ENCODE measurements around the gene TRIP10. TPM values are rescaled to one million over a fixed set of nuclear protein-coding genes. Genes with fewer than 3 reads are reported as not detected.

The TRIP10 gene
- total RNA-seq, 2 experiments from 2014 or later = 29.8 to 31.3 TPM

GRCh38 chr19:6730153-6730804, 9.2 kb upstream of the TRIP10 start:
- no peaks in the 10 kb centered on the region for H3K27me3 Mint-ChIP-seq
- H3K36me3 Mint-ChIP-seq = peaks cover 10% of the 10 kb centered on the region
- H3K4me3 Mint-ChIP-seq = no peak overlapping the region
- no peaks in the 10 kb centered on the region for H3K9me3 Mint-ChIP-seq
- no peak overlapping the region for H3K27ac Mint-ChIP-seq
- peaks cover 2% of the 10 kb centered on the region for H3K4me1 Mint-ChIP-seq
- DNase-seq = peak; percentile 56

DNA sequence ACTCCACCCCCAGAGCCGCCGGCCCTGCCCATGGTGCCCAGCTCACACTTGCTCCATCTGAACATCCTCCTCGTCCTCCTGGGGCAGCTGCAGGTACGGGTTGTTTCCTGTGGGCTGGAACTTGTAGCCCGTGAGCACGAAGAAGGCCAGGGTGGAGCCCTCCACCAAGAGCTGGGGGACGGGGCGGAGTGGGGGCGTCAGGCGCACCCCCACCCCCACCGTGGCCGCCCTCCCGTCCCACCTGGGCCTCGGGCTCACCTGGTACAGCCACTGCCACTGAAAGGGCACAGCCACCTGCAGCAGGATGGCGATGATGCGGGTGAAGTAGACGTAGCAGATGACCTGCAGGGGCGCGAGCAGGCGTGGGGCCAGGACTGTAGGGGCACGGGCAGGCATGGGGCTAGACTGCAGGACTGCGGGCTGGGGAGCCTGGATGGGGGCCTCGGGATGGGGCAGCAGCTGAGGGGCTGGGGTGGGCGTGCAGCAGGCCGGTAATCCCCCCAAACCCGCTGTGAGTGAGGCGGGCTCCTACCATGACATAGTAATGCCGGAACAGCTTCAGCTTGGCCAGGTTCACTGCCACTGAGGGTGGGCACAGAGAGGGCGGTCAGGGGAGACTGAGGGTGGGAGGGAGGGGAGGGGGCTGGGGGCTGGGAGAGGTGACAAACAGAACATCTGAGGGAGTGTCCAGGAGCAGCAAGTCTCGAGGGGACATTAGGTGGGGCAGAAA, 8.4 kb upstream of the TRIP10 start:
- no peak for DNase-seq
- Mint-ChIP-seq H3K36me3 (peaks cover 12% of the 10 kb centered on the region), H3K4me3 (no peak overlapping the region), H3K27ac (no peak overlapping the region), H3K27me3 (no peaks in the 10 kb centered on the region), H3K4me1 (peaks cover 8% of the 10 kb centered on the region), H3K9me3 (no peaks in the 10 kb centered on the region)

- Mint-ChIP-seq H3K27ac (peak overlapping the region; percentile 34), H3K9me3 (no peaks in the 10 kb centered on the region), H3K4me3 (no peak overlapping the region), H3K27me3 (no peaks in the 10 kb centered on the region), H3K36me3 (peaks cover 15% of the 10 kb centered on the region), H3K4me1 (peaks cover 10% of the 10 kb centered on the region)
- DNase-seq = no peak
Measured at GRCh38 chr19:6731822-6732221, 7.7 kb upstream of the TRIP10 start.

GRCh38 chr19:6732803-6733337, 6.6 kb upstream of the TRIP10 start:
- peaks cover 12% of the 10 kb centered on the region for H3K4me1 Mint-ChIP-seq
- H3K9me3 Mint-ChIP-seq = no peaks in the 10 kb centered on the region
- no peak overlapping the region for H3K4me3 Mint-ChIP-seq
- no peak for DNase-seq
- no peaks in the 10 kb centered on the region for H3K27me3 Mint-ChIP-seq
- H3K36me3 Mint-ChIP-seq = peaks cover 15% of the 10 kb centered on the region
- no peak overlapping the region for H3K27ac Mint-ChIP-seq

GRCh38 chr19:6733338-6734095, 6.0 kb upstream of the TRIP10 start:
- Mint-ChIP-seq H3K27ac (no peak overlapping the region), H3K27me3 (no peaks in the 10 kb centered on the region), H3K9me3 (no peaks in the 10 kb centered on the region), H3K4me3 (no peak overlapping the region), H3K4me1 (peaks cover 19% of the 10 kb centered on the region), H3K36me3 (peaks cover 15% of the 10 kb centered on the region)
- DNase-seq = no peak

- Mint-ChIP-seq H3K36me3 (peaks cover 15% of the 10 kb centered on the region), H3K4me3 (peak overlapping the region; percentile 18), H3K27me3 (no peaks in the 10 kb centered on the region)
Measured at GRCh38 chr19:6734096-6734696, 5.3 kb upstream of the TRIP10 start.

DNA sequence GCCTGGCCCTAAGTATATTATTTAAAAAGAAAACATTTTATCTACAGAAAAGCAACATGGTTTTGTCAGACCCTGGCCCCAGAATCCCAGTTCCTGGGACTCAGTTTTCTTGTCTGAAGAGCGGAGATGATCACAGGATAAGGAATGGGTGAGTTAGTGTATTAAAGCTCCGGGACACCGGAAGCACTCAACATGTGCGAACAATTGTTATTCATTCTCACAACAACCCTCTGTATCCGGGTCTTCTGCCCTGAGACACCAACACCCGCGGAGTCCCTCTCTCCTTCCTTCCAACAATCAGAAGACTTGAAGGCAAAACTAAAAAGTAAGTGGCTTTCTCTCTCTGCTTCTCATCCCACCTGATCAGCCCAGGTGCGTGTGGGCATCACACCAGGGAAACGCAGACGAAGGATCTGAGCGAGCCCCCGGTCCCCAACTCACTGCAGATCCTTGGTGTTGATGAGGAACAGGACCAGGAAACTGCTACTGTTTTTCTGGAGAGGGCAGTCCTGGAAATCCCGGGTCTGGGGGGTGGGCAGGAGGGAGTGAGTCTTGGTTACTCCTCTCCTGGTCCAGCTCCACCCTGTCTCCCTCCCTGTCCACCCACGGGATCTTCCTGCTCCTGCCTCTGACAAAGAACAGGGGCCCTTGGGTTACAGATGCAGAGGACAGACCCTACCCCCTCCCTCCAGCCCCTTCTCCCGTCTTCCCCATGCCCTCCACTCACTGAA, 4.1 kb upstream of the TRIP10 start:
- Mint-ChIP-seq H3K36me3 (peaks cover 14% of the 10 kb centered on the region), H3K4me3 (peak overlapping the region; percentile 99), H3K27ac (peak overlapping the region; percentile 99), H3K9me3 (no peaks in the 10 kb centered on the region), H3K4me1 (peaks cover 27% of the 10 kb centered on the region), H3K27me3 (no peaks in the 10 kb centered on the region)
- no peak for DNase-seq

More at GRCh38 chr19:6734096-6734696, 5.3 kb upstream of the TRIP10 start:
- DNase-seq = no peak
- Mint-ChIP-seq H3K4me1 (peaks cover 25% of the 10 kb centered on the region), H3K27ac (no peak overlapping the region), H3K9me3 (no peaks in the 10 kb centered on the region)

DNA sequence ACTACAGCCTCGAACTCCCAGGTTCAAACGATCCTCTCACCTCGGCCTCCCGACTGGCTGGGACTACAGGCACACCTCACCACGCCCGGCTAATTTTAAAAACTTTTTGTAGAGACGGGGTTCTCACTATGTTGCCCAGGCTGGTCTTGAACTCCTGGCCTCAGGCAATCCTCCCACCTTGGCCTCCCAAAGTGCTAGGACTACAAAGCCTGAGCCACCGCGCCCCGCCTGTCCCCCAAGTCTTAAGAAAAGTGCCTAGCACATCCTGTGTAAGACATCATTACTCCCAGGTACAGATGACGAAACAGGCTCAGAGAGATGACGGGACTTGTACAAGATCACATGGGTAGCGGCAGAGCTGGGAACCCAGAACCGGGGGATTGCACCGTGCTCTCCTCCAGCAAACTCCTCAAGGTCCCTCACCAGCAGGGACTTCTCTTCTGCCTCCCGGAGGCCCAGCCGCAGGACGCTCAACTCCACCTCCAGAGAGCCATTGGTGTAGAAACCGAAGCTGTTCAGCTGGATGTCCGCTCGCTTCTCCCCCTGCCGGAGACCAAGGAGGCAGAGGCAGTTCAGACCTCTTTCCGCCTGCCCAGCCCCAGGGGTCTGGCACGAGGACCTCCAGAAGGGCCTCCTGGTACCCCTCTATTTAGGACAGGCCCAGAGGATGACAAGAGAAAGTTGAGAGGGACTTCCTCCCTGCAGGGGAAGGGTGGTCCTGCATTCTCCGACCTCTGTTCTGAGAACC, 3.1 kb upstream of the TRIP10 start:
- H3K36me3 Mint-ChIP-seq = peaks cover 14% of the 10 kb centered on the region

DNA sequence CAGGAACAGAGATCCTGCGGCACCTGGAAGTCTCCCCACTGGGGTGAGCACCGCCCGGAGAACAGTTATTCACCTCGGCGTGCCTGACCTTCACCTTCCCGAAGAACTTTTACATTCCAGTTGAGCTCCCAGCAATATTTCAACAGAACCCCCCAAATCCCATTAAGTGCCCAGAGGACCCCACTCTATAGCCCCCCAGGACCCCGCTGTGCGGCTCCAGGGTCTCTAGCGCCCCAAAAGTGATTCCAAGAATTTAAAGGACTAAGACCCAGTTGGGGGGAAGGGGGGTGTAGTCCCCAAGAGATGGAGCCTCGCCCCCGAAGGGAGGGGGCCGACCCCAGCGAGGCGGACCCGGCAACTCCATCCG, 2.6 kb upstream of the TRIP10 start:
- Mint-ChIP-seq H3K27me3 (no peaks in the 10 kb centered on the region), H3K4me3 (peak overlapping the region; percentile 99), H3K36me3 (peaks cover 14% of the 10 kb centered on the region), H3K9me3 (no peaks in the 10 kb centered on the region), H3K4me1 (peaks cover 36% of the 10 kb centered on the region), H3K27ac (peak overlapping the region; percentile 99)
- DNase-seq = no peak

More for the DNA sequence above, 3.1 kb upstream of the TRIP10 start:
- Mint-ChIP-seq H3K4me1 (peaks cover 32% of the 10 kb centered on the region), H3K27ac (peak overlapping the region; percentile 99), H3K9me3 (no peaks in the 10 kb centered on the region), H3K4me3 (peak overlapping the region; percentile 99), H3K27me3 (no peaks in the 10 kb centered on the region)
- DNase-seq = peak; percentile 77

DNA sequence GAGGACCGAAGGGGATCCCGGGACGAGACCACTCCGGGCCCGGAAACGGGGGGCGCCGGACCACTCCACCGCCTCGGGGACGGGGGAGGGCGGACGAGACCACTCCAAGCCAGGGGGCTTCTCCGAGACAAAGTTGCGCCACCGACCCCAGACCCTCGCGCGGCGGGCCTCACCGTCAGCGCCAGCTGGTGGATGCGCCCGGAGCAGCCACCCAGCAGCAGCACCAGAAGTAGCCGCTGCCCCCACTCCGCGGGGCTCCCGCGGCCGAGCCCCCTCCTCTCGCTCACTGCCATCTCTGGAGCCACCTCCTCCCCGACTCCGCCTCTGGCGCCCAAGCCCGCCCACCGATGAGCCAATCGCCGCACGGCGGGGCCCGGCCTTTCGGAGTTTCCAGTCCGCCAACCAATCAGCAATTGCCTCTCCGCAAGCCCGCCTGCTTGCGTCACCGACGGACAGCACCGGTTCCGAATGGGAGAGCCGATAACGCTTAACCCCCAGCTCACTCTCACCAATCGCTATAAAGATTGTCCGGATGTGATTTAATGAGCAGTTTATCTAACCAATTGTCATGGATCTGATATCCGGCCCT, 2.1 kb upstream of the TRIP10 start, which contains the start of gene GPR108:
Gene GPR108, minus strand, starts transcription at position 297 of the 589 bp plus-strand sequence. Its CDS starts 4 bp downstream, at position 293.
- H3K9me3 Mint-ChIP-seq = no peaks in the 10 kb centered on the region
- H3K4me1 Mint-ChIP-seq = peaks cover 36% of the 10 kb centered on the region
- peak within 1 kb of the TSS; percentile 99 for H3K27ac Mint-ChIP-seq
- peak within 1 kb of the TSS; percentile 99 for H3K4me3 Mint-ChIP-seq
- peak; percentile 100 for DNase-seq
- peaks cover 15% of the 10 kb centered on the region for H3K36me3 Mint-ChIP-seq
- H3K27me3 Mint-ChIP-seq = no peaks in the 10 kb centered on the region

DNA sequence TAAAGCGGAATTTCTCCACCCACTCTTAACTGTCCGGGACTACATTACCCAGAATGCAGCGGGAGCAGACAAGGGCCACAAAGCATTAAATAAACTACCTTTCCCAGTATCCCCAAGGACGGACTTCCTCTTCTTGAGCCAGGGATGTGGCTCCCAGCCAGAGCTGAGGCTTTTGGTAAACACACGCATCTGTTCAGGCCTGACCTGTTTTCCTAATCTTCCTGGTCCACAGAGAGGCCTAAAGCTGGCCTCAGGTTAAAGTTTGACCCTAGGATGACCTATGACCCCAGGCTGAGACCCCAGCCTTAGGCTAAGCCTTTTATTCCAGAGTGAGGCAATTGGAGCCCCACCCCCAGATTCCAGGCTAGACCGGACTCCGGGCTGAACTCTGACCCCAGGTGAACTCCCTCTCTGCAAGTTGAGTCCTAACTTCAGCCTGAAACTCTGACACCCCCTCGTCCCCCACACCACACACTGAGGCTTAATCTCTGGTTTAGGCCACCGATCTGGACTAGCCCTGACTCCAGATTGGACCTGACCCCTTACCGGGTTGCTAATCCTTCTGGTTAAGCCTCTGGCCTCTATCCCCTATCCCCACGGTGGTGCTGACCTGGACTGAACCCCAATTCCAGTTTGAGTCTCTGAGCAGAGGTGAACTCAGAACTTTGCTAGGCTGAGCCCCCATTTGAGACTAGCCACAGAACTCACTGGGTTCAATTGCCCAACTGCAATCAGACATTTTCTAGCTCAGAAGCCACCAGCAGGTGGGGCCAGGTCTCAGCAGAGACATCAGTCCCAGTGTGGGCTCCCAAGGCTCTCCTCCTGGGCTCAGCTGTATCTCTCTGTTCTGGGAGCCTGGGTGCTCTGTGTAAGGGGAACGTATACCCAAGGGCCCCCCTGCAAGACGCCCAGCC, 1.4 kb upstream of the TRIP10 start:
- Mint-ChIP-seq H3K9me3 (no peaks in the 10 kb centered on the region), H3K4me1 (peaks cover 36% of the 10 kb centered on the region), H3K4me3 (peak overlapping the region; percentile 99), H3K27me3 (no peaks in the 10 kb centered on the region), H3K27ac (peak overlapping the region; percentile 99), H3K36me3 (peaks cover 13% of the 10 kb centered on the region)
- DNase-seq = peak; percentile 83

GRCh38 chr19:6738787-6739389, 592 bp upstream of the TRIP10 start:
- H3K36me3 Mint-ChIP-seq = peaks cover 13% of the 10 kb centered on the region
- peaks cover 36% of the 10 kb centered on the region for H3K4me1 Mint-ChIP-seq
- DNase-seq = peak; percentile 52
- no peaks in the 10 kb centered on the region for H3K9me3 Mint-ChIP-seq
- H3K27ac Mint-ChIP-seq = peak overlapping the region; percentile 99
- no peaks in the 10 kb centered on the region for H3K27me3 Mint-ChIP-seq
- H3K4me3 Mint-ChIP-seq = peak overlapping the region; percentile 99

Data from activated naive CD8-positive, alpha-beta T cell treated with anti-CD3 and anti-CD28 coated beads for 36 hours (primary cell).